K562 (cell line): ENCODE results near the gene CCR6. TPM values are rescaled to one million over a fixed set of nuclear protein-coding genes. Genes with fewer than 3 reads are reported as not detected.

Experiments
- ATAC-seq: fragments of 200-7000 bp; cut with Tn5 transposase; 3 replicates; pipeline ENCODE4 v1.9.1; 2020; ENCODE audit warnings: moderate library complexity
- BruUV-seq: library from RNA; stranded (reverse); fragments of 400-500 nt; replicated peaks from 2 replicates; lab custom pipeline; 2021; lab: Mats Ljungman, UMichigan
- CTCF ChIA-PET: fragments of 300-600 bp; formaldehyde crosslinking; extraction: SDS; loops from one replicate; lab custom pipeline; 2021; ENCODE audit warnings: low intra/inter-chr PET ratio; lab: Yijun Ruan, JAX
- POLR2A ChIA-PET: fragments of 300-600, 350-650 bp; sonication (Branson Sonifier 250); formaldehyde crosslinking; extraction: SDS; loops from one replicate; lab custom pipeline; 2021; ENCODE audit warnings: antibody characterized with exemption, inconsistent platforms; lab: Yijun Ruan, JAX
- DNase-seq, 4 experiments: peaks; one replicate each; pipeline versions ENCODE4 v3.0.0 to v3.0.0-alpha.2; 2011 to 2018; ENCODE audit warnings: low spot score in 3 of 4, mixed read lengths in 3 of 4; ENCODE audit errors: extremely low read depth in 1 of 4
- FAIRE-seq: peaks from 2 replicates; lab custom pipeline; 2011; peaks lifted over from hg19 to GRCh38; lab: Jason Lieb, UNC
- H2AFZ ChIP-seq: 2 replicates; pipeline ENCODE4 v1.6.0; 2011; ENCODE audit warnings: low read depth, low read length, control low read depth, inconsistent platforms
- H3K27ac ChIP-seq: fragments of 200-600 bp; 3 replicates; pipeline ENCODE4 v1.8.0; 2011; ENCODE audit warnings: low read depth, mild to moderate bottlenecking, control low read depth, inconsistent platforms, low read length, moderate library complexity, mixed read lengths; ENCODE audit errors: extremely low read depth
- H3K27me3 ChIP-seq, 2 experiments: fragments of 300-600 bp in 1 of 2; 2 replicates in 1 of 2; 3 replicates in 1 of 2; pipeline versions ENCODE4 v1.6.0 to v1.8.0; 2011; ENCODE audit warnings: inconsistent platforms in 2 of 2, low read length in 2 of 2, mild to moderate bottlenecking in 1 of 2, mixed read lengths in 1 of 2, moderate library complexity in 1 of 2; ENCODE audit not compliant: control insufficient read depth in 2 of 2, insufficient read depth in 2 of 2
- H3K36me3 ChIP-seq: fragments of 300-600 bp; 3 replicates; pipeline ENCODE4 v1.8.0; 2011; ENCODE audit warnings: mild to moderate bottlenecking, low read length, inconsistent platforms; ENCODE audit not compliant: control insufficient read depth, insufficient read depth
- H3K4me1 ChIP-seq, 2 experiments: fragments of 200-600 bp in 1 of 2; replicated peaks in 1 of 2; 2 replicates in 1 of 2; 3 replicates in 1 of 2; pipeline versions ENCODE4 v1.5.1 to v1.8.0; 2011; ENCODE audit warnings: inconsistent platforms in 2 of 2, low read length in 2 of 2, mild to moderate bottlenecking in 1 of 2, mixed read lengths in 1 of 2, moderate library complexity in 1 of 2; ENCODE audit not compliant: control insufficient read depth in 2 of 2, insufficient read depth in 2 of 2
- H3K4me2 ChIP-seq: 2 replicates; pipeline ENCODE4 v1.6.1; 2011; ENCODE audit warnings: low read length, control low read depth, inconsistent platforms, mixed read lengths; ENCODE audit not compliant: insufficient read depth
- H3K4me3 ChIP-seq: fragments of 200-600 bp; sonication (generic), shearing (Covaris generic); 2 replicates; pipeline ENCODE4 v1.5.1; 2016; ENCODE audit warnings: control low read depth, inconsistent platforms
- H3K79me2 ChIP-seq: fragments of 200-600 bp; 3 replicates; pipeline ENCODE4 v1.8.0; 2011; ENCODE audit warnings: low read length, inconsistent platforms; ENCODE audit not compliant: control insufficient read depth, insufficient read depth
- H3K9ac ChIP-seq, 2 experiments: 2 replicates each; pipeline versions ENCODE4 v1.6.0 to v1.6.1; 2011; ENCODE audit warnings: low read depth in 2 of 2, low read length in 2 of 2, control low read depth in 1 of 2, inconsistent platforms in 1 of 2, mild to moderate bottlenecking in 1 of 2, mixed read lengths in 1 of 2; ENCODE audit not compliant: insufficient read depth in 1 of 2
- H3K9me1 ChIP-seq: one replicate; pipeline ENCODE4 v1.6.0; 2011; ENCODE audit warnings: inconsistent platforms, mild to moderate bottlenecking, low read length, moderate library complexity; ENCODE audit not compliant: control insufficient read depth, insufficient read depth
- H3K9me3 ChIP-seq: replicated peaks from 2 replicates; pipeline ENCODE4 v1.5.1; 2011; ENCODE audit warnings: low read depth, low read length, inconsistent platforms; ENCODE audit not compliant: control insufficient read depth, insufficient read depth
- H4K20me1 ChIP-seq: replicated peaks from 2 replicates; pipeline ENCODE4 v1.6.1; 2011; ENCODE audit warnings: low read length, inconsistent platforms, mixed read lengths; ENCODE audit not compliant: control insufficient read depth, insufficient read depth
- ARID2 ChIP-seq: fragments of 450-650 bp; IDR thresholded peaks from 2 replicates; pipeline ENCODE4 v1.6.1; 2017; ENCODE audit warnings: antibody characterized with exemption, mild to moderate bottlenecking
- CTCF ChIP-seq, 3 experiments: IDR thresholded peaks in 2 of 3; conservative IDR thresholded peaks in 1 of 3; 2 replicates each; pipeline ENCODE4 v1.5.1; 2011 to 2012; ENCODE audit warnings: low read length in 3 of 3, mild to moderate bottlenecking in 3 of 3, control low read depth in 2 of 3, improper control_type of control experiment in 1 of 3, inconsistent platforms in 1 of 3, low read depth in 1 of 3, mixed read lengths in 1 of 3, moderate library complexity in 1 of 3; ENCODE audit not compliant: insufficient read depth in 2 of 3
- KLF1 ChIP-seq: fragments of 450-650 bp; IDR thresholded peaks from 2 replicates; pipeline ENCODE4 v1.6.1; 2016; ENCODE audit warnings: missing genetic modification characterization, missing compliant biosample characterization
- RAD21 ChIP-seq, 2 experiments: fragments of 250-450 bp in 1 of 2; fragments of 450-650 bp in 1 of 2; sonication (Bioruptor Pico) in 1 of 2; formaldehyde crosslinking in 1 of 2; IDR thresholded peaks in 1 of 2; conservative IDR thresholded peaks in 1 of 2; 2 replicates each; pipeline versions ENCODE4 v1.4.0 to v1.8.0; 2020 to 2022; ENCODE audit warnings: mild to moderate bottlenecking in 2 of 2, moderate library complexity in 1 of 2
- STAG1 ChIP-seq: sonication (generic); formaldehyde crosslinking; IDR thresholded peaks from 2 replicates; pipeline ENCODE4 v1.5.0; 2020; ENCODE audit warnings: missing genetic modification reagents, borderline replicate concordance
- YBX1 ChIP-seq: fragments of 450-650 bp; IDR thresholded peaks from 2 replicates; pipeline ENCODE4 v1.7.1; 2016; ENCODE audit warnings: mild to moderate bottlenecking
- ZC3H8 ChIP-seq: fragments of 450-650 bp; IDR thresholded peaks from 2 replicates; pipeline ENCODE4 v1.6.1; 2017
- WGBS: fragments of 100-300 bp; shearing (Covaris generic); methylation state at CpG from one replicate; pipeline ENCODE4 v1.1.6; 2016; ENCODE audit warnings: low coverage, mixed read lengths; ENCODE audit not compliant: insufficient coverage; ENCODE audit errors: missing lambda C conversion rate; 5-methylcytosine and 5-hydroxymethylcytosine counted together
- in situ Hi-C: fragments of 300-500 bp; cut with MboI; formaldehyde crosslinking; loops from 4 replicates; pipeline ENCODE4 v1.15.0; 2018; ENCODE audit warnings: inconsistent platforms, mixed read lengths
- intact Hi-C: fragments of 100-400 bp; cut with micrococcal nuclease; formaldehyde crosslinking; loops from 2 replicates; pipeline ENCODE4 v1.14.2; 2022
- polyA plus RNA-seq, 8 experiments: library from polyadenylated mRNA; depleted of rRNA in 4 of 8; stranded (reverse) in 5 of 8; unstranded in 3 of 8; fragments of >200 nt; fragmentation: Nextera tagmentation in 2 of 8; fragmentation: Illumina TruSeq in 1 of 8; extraction: Ambion mirVana in 2 of 8; extraction: Trizol in 1 of 8; gene quantifications; 2 replicates each; pipeline versions ENCODE4 v1.2.1 to v1.2.3, GENCODE V29; 2011 to 2014; ENCODE audit warnings: inconsistent platforms in 1 of 8, missing spikeins in 1 of 8
- total RNA-seq, 7 experiments: library from RNA; depleted of rRNA in 6 of 7; stranded (reverse); fragments of >200 nt in 6 of 7; fragmentation: Illumina TruSeq in 2 of 7; extraction: Trizol in 2 of 7; gene quantifications; 2 replicates each; pipeline versions ENCODE4 v1.2.1 to v1.2.3, GENCODE V29; 2011 to 2021; ENCODE audit warnings: low replicate concordance in 1 of 7
- TF ChIP-seq, protein P1 (sequence below), 2 experiments: fragments of 450-650 bp; IDR thresholded peaks; 2 replicates each; pipeline ENCODE4 v1.6.1; 2016

Gene CCR6
- total and polyA plus RNA-seq, 9 of the 15 experiments (the other 6 are each of a cell fraction or from before 2014, with no cell fraction given): not detected

- TF ChIP-seq, protein P1, sequence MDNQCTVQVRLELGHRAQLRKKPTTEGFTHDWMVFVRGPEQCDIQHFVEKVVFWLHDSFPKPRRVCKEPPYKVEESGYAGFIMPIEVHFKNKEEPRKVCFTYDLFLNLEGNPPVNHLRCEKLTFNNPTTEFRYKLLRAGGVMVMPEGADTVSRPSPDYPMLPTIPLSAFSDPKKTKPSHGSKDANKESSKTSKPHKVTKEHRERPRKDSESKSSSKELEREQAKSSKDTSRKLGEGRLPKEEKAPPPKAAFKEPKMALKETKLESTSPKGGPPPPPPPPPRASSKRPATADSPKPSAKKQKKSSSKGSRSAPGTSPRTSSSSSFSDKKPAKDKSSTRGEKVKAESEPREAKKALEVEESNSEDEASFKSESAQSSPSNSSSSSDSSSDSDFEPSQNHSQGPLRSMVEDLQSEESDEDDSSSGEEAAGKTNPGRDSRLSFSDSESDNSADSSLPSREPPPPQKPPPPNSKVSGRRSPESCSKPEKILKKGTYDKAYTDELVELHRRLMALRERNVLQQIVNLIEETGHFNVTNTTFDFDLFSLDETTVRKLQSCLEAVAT (IDR thresholded peaks at IDR 0.05): no peak
- no peak for TF ChIP-seq YBX1
Measured at GRCh38 chr6:167140589-167141474, 17.9 kb downstream of the CCR6 start (continued).

DNA sequence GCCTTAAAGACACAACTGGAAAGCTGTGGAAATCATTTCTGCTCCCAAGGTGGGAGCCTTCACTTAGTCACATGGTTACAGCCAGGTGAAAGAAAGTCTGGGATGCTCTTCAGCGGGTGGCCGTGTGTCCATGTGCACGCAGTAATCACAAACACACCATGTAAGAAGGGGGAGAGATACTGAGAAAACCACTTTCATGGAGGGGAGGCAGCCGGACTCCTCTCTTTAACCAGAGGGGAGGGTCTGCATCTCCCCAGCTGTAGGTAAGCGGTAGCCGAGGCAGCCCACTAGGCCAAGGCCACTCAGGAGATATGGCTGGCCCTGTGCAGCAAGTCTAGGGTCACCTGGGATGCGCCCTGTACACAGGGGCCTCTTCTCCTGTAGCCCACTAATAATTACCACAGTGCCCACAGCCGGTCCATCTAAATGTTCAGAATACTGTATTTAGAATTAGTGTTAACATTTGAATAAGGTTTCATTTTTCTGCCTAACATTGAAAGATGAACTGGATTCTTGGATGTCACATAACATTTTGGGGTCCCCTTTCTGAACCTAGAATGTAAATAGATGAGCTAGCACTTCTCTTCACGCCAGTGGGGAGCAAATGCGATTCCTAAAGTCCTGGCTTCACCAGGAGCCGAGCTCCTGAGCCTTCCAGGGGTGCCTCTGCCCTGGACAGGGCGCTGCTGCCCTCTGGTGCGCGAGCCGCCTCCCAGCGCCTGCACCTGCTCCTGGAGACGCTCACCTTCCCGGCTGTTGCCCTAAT, 19.0 kb downstream of the CCR6 start:
- Histone ChIP-seq H3K36me3 (no peaks in the 10 kb centered on the region), H3K4me3 (no peak overlapping the region), H3K9ac (no peak overlapping the region), H3K27me3 (peaks cover 28 to 64% of the 10 kb centered on the region in 2 experiments), H3K27ac (no peak overlapping the region), H3K9me3 (no peaks in the 10 kb centered on the region), H4K20me1 (peaks cover 7% of the 10 kb centered on the region; the same call in 1 of the 2 replicates), H3K79me2 (no peaks in the 10 kb centered on the region), H3K4me1 (no peaks in the 10 kb centered on the region), H2AFZ (no peak overlapping the region), H3K9me1 (no peaks in the 10 kb centered on the region), H3K4me2 (no peak overlapping the region)
- BruUV-seq: no TSS peak
- ChIA-PET CTCF (interaction anchor here (1.0 to 1.6 kb wide), 3 partner anchors 355 to 829 kb away, joined by 3 to 20 read pairs (median 10); no protein-coding TSS in a partner anchor), POLR2A (no interaction called here)
- intact Hi-C loops: loop anchor here (1.0 to 5.0 kb wide), 4 partner anchors 145 to 367 kb away; partner anchors contain the start of gene CEP43
- ATAC-seq (peak; percentile 96), FAIRE-seq (peak; percentile 51), DNase-seq (peak; percentile 32 to 60 (median 44))
- in situ Hi-C loops: no loop called here
- WGBS: 2% methylated on average over 18 of the region's 18 CpGs
- TF ChIP-seq ZC3H8 (no peak), ARID2 (0 out of 2 replicates have a peak, but pooled peaks have one; percentile 30), CTCF (IDR thresholded peaks at IDR 0.05 in 2 of 3, conservative IDR thresholded peaks at IDR 0.05 in 1 of 3; ENCODE audit: insufficient read depth in 2 of 3, low read depth in 1 of 3, low read length in 3 of 3) (peak; percentile 84 to 89 (median 85)), STAG1 (CRISPR knock-in tag) (peak; percentile 98), KLF1 (tag) (no peak), RAD21 (CRISPR knock-in tag; conservative IDR thresholded peaks at IDR 0.05 in 1 of 2, IDR thresholded peaks at IDR 0.05 in 1 of 2) (peak; percentile 86 to 95)
